Natural killer cell (primary cell): Measurements from ENCODE around the gene CERT1. TPM values are rescaled to one million over a fixed set of nuclear protein-coding genes. Genes with fewer than 3 reads are reported as not detected.

Experiments
- ATAC-seq, 3 donors: fragments of 150-1000 bp in 2 of 3; fragments of 200-7000 bp in 1 of 3; cut with Tn5 transposase; 1 replicate in 1 of 3; 2 replicates in 2 of 3; pipeline ENCODE4 v1.10.0; 2021; ENCODE audit warnings: mild to moderate bottlenecking in 2 of 3, moderate library complexity in 2 of 3
- DNase-seq, 2 donors: peaks; one replicate each; pipeline versions ENCODE4 v3.0.0 to v3.0.0-alpha.2; 2013 to 2021; ENCODE audit warnings: mixed read lengths in 1 of 2
- H3K27ac ChIP-seq: one replicate; pipeline ENCODE4 v1.5.1; 2013; ENCODE audit warnings: mild to moderate bottlenecking, low read length
- H3K27me3 ChIP-seq: one replicate; pipeline ENCODE4 v1.6.1; 2013; ENCODE audit warnings: low read length; ENCODE audit not compliant: control insufficient read depth, insufficient read depth
- H3K36me3 ChIP-seq: one replicate; pipeline ENCODE4 v1.6.1; 2013; ENCODE audit warnings: low read length; ENCODE audit not compliant: control insufficient read depth, insufficient read depth
- H3K4me1 ChIP-seq: one replicate; pipeline ENCODE4 v1.6.1; 2013; ENCODE audit warnings: low read length; ENCODE audit not compliant: control insufficient read depth, insufficient read depth
- H3K4me3 ChIP-seq: one replicate; pipeline ENCODE4 v1.5.1; 2013; ENCODE audit warnings: low read length
- H3K9me3 ChIP-seq: one replicate; pipeline ENCODE4 v1.6.1; 2013; ENCODE audit warnings: low read length; ENCODE audit not compliant: control insufficient read depth, insufficient read depth
- H3K27ac Mint-ChIP-seq, 2 donors: one replicate each; pipeline ENCODE4 v1.8.0; 2022; ENCODE audit warnings: mild to moderate bottlenecking in 2 of 2, mixed read lengths in 2 of 2, moderate library complexity in 1 of 2
- H3K27me3 Mint-ChIP-seq, 2 donors: one replicate each; pipeline ENCODE4 v1.8.0; 2022; ENCODE audit warnings: low read depth in 2 of 2, mixed read lengths in 2 of 2
- H3K36me3 Mint-ChIP-seq: one replicate; pipeline ENCODE4 v1.8.0; 2022; ENCODE audit warnings: mixed read lengths
- H3K4me1 Mint-ChIP-seq, 2 donors: one replicate each; pipeline ENCODE4 v1.8.0; 2022; ENCODE audit warnings: mixed read lengths in 2 of 2
- H3K4me3 Mint-ChIP-seq: one replicate; pipeline ENCODE4 v1.8.0; 2022; ENCODE audit warnings: mild to moderate bottlenecking, moderate library complexity, mixed read lengths
- H3K9me3 Mint-ChIP-seq, 2 donors: one replicate each; pipeline ENCODE4 v1.8.0; 2022; ENCODE audit warnings: mixed read lengths in 2 of 2
- CTCF ChIP-seq: fragments of 200-600 bp; IDR thresholded peaks from one replicate; pipeline ENCODE4 v1.8.0; 2022; ENCODE audit warnings: antibody characterized with exemption
- WGBS: methylation state at CpG from one replicate; pipeline ENCODE4 v1.1.7; 2013; ENCODE audit warnings: missing lambda C conversion rate; ENCODE audit not compliant: insufficient coverage; 5-methylcytosine and 5-hydroxymethylcytosine counted together
- intact Hi-C: fragments of 100-400 bp; cut with micrococcal nuclease; formaldehyde crosslinking; loops from one replicate; pipeline ENCODE4 v1.14.2; 2022
- total RNA-seq, 4 donors: library from RNA; stranded (reverse); fragments of 120-200 nt in 1 of 4; gene quantifications; one replicate each; pipeline versions ENCODE4 v1.2.3 to v1.2.4, GENCODE V29; 2013 to 2022

The CERT1 gene
- total RNA-seq, 3 donors from 2014 or later (not counting 1 experiment from before 2014, with no cell fraction given), result 50.1 to 51.4 (median 50.2) TPM

- H3K4me1 Mint-ChIP-seq, result no peaks in the 10 kb centered on the region
- no peaks in the 10 kb centered on the region for H3K9me3 ChIP-seq
- no peak overlapping the region for H3K4me3 ChIP-seq
- no peak overlapping the region for H3K27ac ChIP-seq
- H3K27me3 Mint-ChIP-seq, result no peaks in the 10 kb centered on the region
- H3K27ac Mint-ChIP-seq, result no peak overlapping the region
- no peaks in the 10 kb centered on the region for H3K27me3 ChIP-seq
- DNase-seq (no peak), ATAC-seq (no peak)
- no peaks in the 10 kb centered on the region for H3K4me1 ChIP-seq
- H3K36me3 Mint-ChIP-seq, result peaks cover 36% of the 10 kb centered on the region
- H3K36me3 ChIP-seq, result peaks cover 77% of the 10 kb centered on the region
- WGBS, result 92% methylated on average over 6 of the region's 7 CpGs
- TF ChIP-seq CTCF, result no peak
- no peaks in the 10 kb centered on the region for H3K9me3 Mint-ChIP-seq
- H3K4me3 Mint-ChIP-seq, result no peak overlapping the region
- intact Hi-C loops, result no loop called here
Measured at GRCh38 chr5:75351139-75351926, 160.1 kb downstream of the CERT1 start.

- peaks cover 78% of the 10 kb centered on the region for H3K36me3 ChIP-seq
- intact Hi-C loops, result no loop called here
Measured at GRCh38 chr5:75349663-75350062, 161.8 kb downstream of the CERT1 start.

GRCh38 chr5:75348241-75348640 lies 163.2 kb downstream of the CERT1 start:
- intact Hi-C loops, result no loop called here
- Mint-ChIP-seq H3K36me3 (peaks cover 27% of the 10 kb centered on the region), H3K4me1 (no peaks in the 10 kb centered on the region), H3K27ac (no peak overlapping the region), H3K9me3 (no peaks in the 10 kb centered on the region), H3K4me3 (no peak overlapping the region), H3K27me3 (no peaks in the 10 kb centered on the region)
- H3K36me3 ChIP-seq, result peaks cover 78% of the 10 kb centered on the region
- ATAC-seq, result no peak
- no peaks in the 10 kb centered on the region for H3K27me3 ChIP-seq
- no peak overlapping the region for H3K27ac ChIP-seq
- no peaks in the 10 kb centered on the region for H3K9me3 ChIP-seq
- 88% methylated on average over 3 of the region's 3 CpGs for WGBS
- no peaks in the 10 kb centered on the region for H3K4me1 ChIP-seq
- DNase-seq, result no peak
- H3K4me3 ChIP-seq, result no peak overlapping the region
- TF ChIP-seq CTCF, result no peak

More at GRCh38 chr5:75349663-75350062, 161.8 kb downstream of the CERT1 start:
- WGBS, result 94% methylated on average over 2 of the region's 2 CpGs
- no peak for DNase-seq
- no peak overlapping the region for H3K4me3 ChIP-seq
- Mint-ChIP-seq H3K4me1 (no peaks in the 10 kb centered on the region), H3K4me3 (no peak overlapping the region), H3K9me3 (no peaks in the 10 kb centered on the region), H3K27me3 (no peaks in the 10 kb centered on the region), H3K36me3 (peaks cover 27% of the 10 kb centered on the region), H3K27ac (no peak overlapping the region)
- no peak overlapping the region for H3K27ac ChIP-seq
- ATAC-seq, result no peak
- no peak for TF ChIP-seq CTCF
- no peaks in the 10 kb centered on the region for H3K9me3 ChIP-seq
- H3K27me3 ChIP-seq, result no peaks in the 10 kb centered on the region
- no peaks in the 10 kb centered on the region for H3K4me1 ChIP-seq

- H3K36me3 Mint-ChIP-seq, result peaks cover 7% of the 10 kb centered on the region
- H3K9me3 Mint-ChIP-seq, result no peaks in the 10 kb centered on the region
- Histone ChIP-seq H3K4me3 (no peak overlapping the region), H3K4me1 (peaks cover 1% of the 10 kb centered on the region), H3K27me3 (no peaks in the 10 kb centered on the region), H3K27ac (no peak overlapping the region), H3K36me3 (peaks cover 33% of the 10 kb centered on the region), H3K9me3 (no peaks in the 10 kb centered on the region)
- H3K27me3 Mint-ChIP-seq, result no peaks in the 10 kb centered on the region
- TF ChIP-seq CTCF, result no peak
- intact Hi-C loops, result no loop called here
- DNase-seq, result no peak
- no peak for ATAC-seq
- no peak overlapping the region for H3K27ac Mint-ChIP-seq
- H3K4me3 Mint-ChIP-seq, result no peak overlapping the region
- peaks cover 19 to 25% of the 10 kb centered on the region in 2 donors for H3K4me1 Mint-ChIP-seq
- 99% methylated on average over 4 of the region's 4 CpGs for WGBS
Measured at GRCh38 chr5:75342836-75343235, 168.6 kb downstream of the CERT1 start.
